GM12864 (cell line): ENCODE data around the gene RNF111.
"Not testable (repeated sequence)": the region's sequence is repeated elsewhere in the genome, so short reads cannot be mapped to it uniquely, and the experiment has no call there.

ENCODE experiments used
- DNase-seq: peaks from one replicate; pipeline ENCODE4 v3.0.0-alpha.2; 2011; ENCODE audit warnings: low read depth
- H3K4me3 ChIP-seq: 2 replicates; pipeline ENCODE4 v1.5.1; 2011; ENCODE audit warnings: mild to moderate bottlenecking, low read depth, low read length, control low read depth
- CTCF ChIP-seq: IDR thresholded peaks from 2 replicates; pipeline ENCODE4 v1.5.1; 2011; ENCODE audit warnings: low read depth, mild to moderate bottlenecking, moderate library complexity, low read length, control low read depth, inconsistent platforms; ENCODE audit errors: missing control alignments

RNF111 gene

GRCh38 chr15:59120937-59121336, 133.5 kb downstream of the RNF111 start:
- DNase-seq, result no peak
- no peak overlapping the region for H3K4me3 ChIP-seq
- TF ChIP-seq CTCF, result no peak

- TF ChIP-seq CTCF, result no peak
- DNase-seq, result no peak
Measured at GRCh38 chr15:59124261-59124660, 136.8 kb downstream of the RNF111 start.

GRCh38 chr15:59125683-59126082, 138.2 kb downstream of the RNF111 start:
- H3K4me3 ChIP-seq, DNase-seq: not testable (repeated sequence)

More at GRCh38 chr15:59124261-59124660, 136.8 kb downstream of the RNF111 start:
- no peak overlapping the region for H3K4me3 ChIP-seq

GRCh38 chr15:59127255-59127654, 139.8 kb downstream of the RNF111 start:
- not testable (repeated sequence) for H3K4me3 ChIP-seq, DNase-seq

GRCh38 chr15:59131456-59131855, 144.0 kb downstream of the RNF111 start:
- H3K4me3 ChIP-seq, result no peak overlapping the region
- DNase-seq, result no peak

GRCh38 chr15:59131969-59132562, 144.6 kb downstream of the RNF111 start:
- no peak for TF ChIP-seq CTCF
- DNase-seq, result no peak
- no peak overlapping the region for H3K4me3 ChIP-seq

More at GRCh38 chr15:59131456-59131855, 144.0 kb downstream of the RNF111 start:
- no peak for TF ChIP-seq CTCF

GRCh38 chr15:59133929-59134427, 146.5 kb downstream of the RNF111 start:
- TF ChIP-seq CTCF, result no peak
- no peak overlapping the region for H3K4me3 ChIP-seq
- no peak for DNase-seq

GRCh38 chr15:59137566-59137965, 150.1 kb downstream of the RNF111 start:
- H3K4me3 ChIP-seq, result no peak overlapping the region
- no peak for TF ChIP-seq CTCF
- DNase-seq, result no peak
